Left lung (tissue), 10 donors: ENCODE results near the gene CCDC9. TPM values are rescaled to one million over a fixed set of nuclear protein-coding genes. Genes with fewer than 3 reads are reported as not detected.
"Not testable (repeated sequence)": the region's sequence is repeated elsewhere in the genome, so short reads cannot be mapped to it uniquely, and the experiment has no call there.

Experiments used
- ATAC-seq: fragments of 200-7000 bp; cut with Tn5 transposase; one replicate; pipeline ENCODE4 v1.9.1; 2020; ENCODE audit warnings: moderate library complexity
- DNase-seq, 4 donors: peaks; one replicate each; pipeline ENCODE4 v3.0.0-alpha.2; 2013 to 2020
- H3K27ac ChIP-seq, 2 donors: fragments of 200-600 bp; sonication (generic) in 1 of 2; one replicate each; pipeline versions ENCODE4 v1.5.0 to v1.8.0; 2020 to 2021
- H3K27me3 ChIP-seq, 2 donors: fragments of 200-600 bp; sonication (generic) in 1 of 2; one replicate each; pipeline versions ENCODE4 v1.5.0 to v1.8.0; 2020 to 2021
- H3K36me3 ChIP-seq, 2 donors: fragments of 200-600 bp; sonication (generic) in 1 of 2; one replicate each; pipeline versions ENCODE4 v1.5.0 to v1.8.0; 2020 to 2021
- H3K4me1 ChIP-seq, 2 donors: fragments of 200-600 bp; one replicate each; pipeline ENCODE4 v1.8.0; 2021
- H3K4me3 ChIP-seq, 2 donors: fragments of 200-600 bp; sonication (generic) in 1 of 2; one replicate each; pipeline versions ENCODE4 v1.5.0 to v1.8.0; 2020 to 2021; ENCODE audit warnings: mild to moderate bottlenecking in 1 of 2
- H3K9me3 ChIP-seq, 2 donors: fragments of 200-600 bp; sonication (generic) in 1 of 2; one replicate each; pipeline versions ENCODE4 v1.5.0 to v1.8.0; 2020 to 2021
- CTCF ChIP-seq, 2 donors: fragments of 200-600 bp; sonication (generic) in 1 of 2; IDR thresholded peaks; one replicate each; pipeline versions ENCODE4 v1.5.0 to v1.8.0; 2021; ENCODE audit warnings: antibody characterized with exemption in 2 of 2
- intact Hi-C, 2 donors: fragments of 100-400 bp; cut with DNase I; formaldehyde crosslinking; loops; one replicate each; pipeline versions ENCODE4 v1.11.2 to v1.14.2; 2022
- polyA plus RNA-seq, 6 donors: library from polyadenylated mRNA; unstranded; fragments of 120-200 nt; gene quantifications; one replicate each; pipeline ENCODE4 v1.2.1, GENCODE V29; 2013; ENCODE audit not compliant: insufficient read length in 6 of 6
- total RNA-seq, 2 donors: library from RNA; stranded (reverse); fragmentation: NEBNext Ultra II Directional; extraction: Animal tissue kit (Norgen Biotek cat#: 25700); gene quantifications; one replicate each; pipeline ENCODE4 v1.2.1, GENCODE V29; 2021
- donor health status: DM: no; HTN: yes; CAD: no.
- donor health status: DM: no; HTN: no; CAD: no.

The CCDC9 gene
- total and polyA plus RNA-seq, 8 donors: 24.7 to 35.8 (median 28.6) TPM

GRCh38 chr19:47274071-47274890 lies 18.0 kb downstream of the CCDC9 start, which contains the start of gene INAFM1:
Gene INAFM1, plus strand, starts transcription at chr19:47274885. Its CDS starts 35 bp downstream, at chr19:47274920.
- Histone ChIP-seq H3K9me3 (no peaks in the 10 kb centered on the region), H3K4me1 (peaks cover 13 to 37% of the 10 kb centered on the region in 2 donors), H3K27ac (peak within 1 kb of the TSS; percentile 89 to 98), H3K36me3 (peaks cover 0 to 29% of the 10 kb centered on the region in 2 donors), H3K4me3 (peak within 1 kb of the TSS; percentile 53 to 65), H3K27me3 (no peaks in the 10 kb centered on the region)
- intact Hi-C loops: no loop called here
- no peak for TF ChIP-seq CTCF (IDR thresholded peaks at IDR 0.05)
- ATAC-seq (peak; percentile 90), DNase-seq (peak; percentile 96 to 100 (median 98))

DNA sequence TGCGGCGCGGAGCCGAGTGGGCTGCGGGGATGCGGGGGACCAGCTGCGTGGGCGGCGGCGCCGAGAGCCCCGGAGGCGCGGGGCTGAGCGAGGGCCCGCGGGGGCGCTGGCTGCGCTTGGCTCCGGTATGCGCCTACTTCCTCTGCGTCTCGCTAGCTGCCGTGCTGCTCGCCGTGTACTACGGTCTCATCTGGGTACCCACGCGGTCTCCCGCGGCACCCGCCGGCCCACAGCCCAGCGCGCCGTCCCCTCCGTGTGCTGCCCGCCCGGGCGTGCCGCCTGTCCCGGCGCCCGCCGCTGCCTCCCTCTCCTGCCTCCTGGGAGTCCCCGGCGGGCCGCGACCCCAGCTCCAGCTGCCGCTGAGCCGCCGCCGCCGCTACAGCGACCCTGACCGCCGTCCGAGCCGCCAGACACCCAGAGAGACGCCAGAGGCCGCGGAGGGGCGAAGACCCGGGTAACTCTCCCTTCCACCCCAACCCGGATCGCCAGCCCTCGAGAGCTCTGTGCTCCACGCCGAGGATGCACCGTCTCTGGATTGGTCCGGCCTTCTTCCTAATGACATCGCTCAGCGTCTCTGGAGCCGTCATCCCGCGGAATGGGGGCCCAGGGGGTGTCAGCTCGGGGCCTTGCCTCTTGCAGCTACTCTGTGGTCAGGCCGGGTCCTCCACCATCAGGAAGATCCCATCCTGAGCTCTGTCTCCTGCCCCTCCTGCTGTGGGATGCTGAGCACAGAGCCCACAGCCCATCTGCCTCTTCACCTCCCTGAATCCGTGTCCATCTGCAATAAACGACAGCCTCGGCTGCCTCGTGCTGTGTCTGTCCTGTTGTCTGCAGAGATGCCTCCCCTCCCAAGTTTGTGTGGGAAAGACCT lies 18.8 kb downstream of the CCDC9 start:
- DNase-seq: peak in 1 of 4 donors; percentile 58
- intact Hi-C loops: no loop called here
- no peak for ATAC-seq
- H3K9me3 ChIP-seq: no peaks in the 10 kb centered on the region
- H3K4me1 ChIP-seq: peaks cover 13 to 37% of the 10 kb centered on the region in 2 donors
- TF ChIP-seq CTCF (IDR thresholded peaks at IDR 0.05): no peak
- peaks cover 0 to 20% of the 10 kb centered on the region in 2 donors for H3K36me3 ChIP-seq
- H3K27ac ChIP-seq: peak overlapping the region; percentile 81 to 89
- H3K27me3 ChIP-seq: no peaks in the 10 kb centered on the region
- peak overlapping the region; percentile 36 to 65 for H3K4me3 ChIP-seq

DNA sequence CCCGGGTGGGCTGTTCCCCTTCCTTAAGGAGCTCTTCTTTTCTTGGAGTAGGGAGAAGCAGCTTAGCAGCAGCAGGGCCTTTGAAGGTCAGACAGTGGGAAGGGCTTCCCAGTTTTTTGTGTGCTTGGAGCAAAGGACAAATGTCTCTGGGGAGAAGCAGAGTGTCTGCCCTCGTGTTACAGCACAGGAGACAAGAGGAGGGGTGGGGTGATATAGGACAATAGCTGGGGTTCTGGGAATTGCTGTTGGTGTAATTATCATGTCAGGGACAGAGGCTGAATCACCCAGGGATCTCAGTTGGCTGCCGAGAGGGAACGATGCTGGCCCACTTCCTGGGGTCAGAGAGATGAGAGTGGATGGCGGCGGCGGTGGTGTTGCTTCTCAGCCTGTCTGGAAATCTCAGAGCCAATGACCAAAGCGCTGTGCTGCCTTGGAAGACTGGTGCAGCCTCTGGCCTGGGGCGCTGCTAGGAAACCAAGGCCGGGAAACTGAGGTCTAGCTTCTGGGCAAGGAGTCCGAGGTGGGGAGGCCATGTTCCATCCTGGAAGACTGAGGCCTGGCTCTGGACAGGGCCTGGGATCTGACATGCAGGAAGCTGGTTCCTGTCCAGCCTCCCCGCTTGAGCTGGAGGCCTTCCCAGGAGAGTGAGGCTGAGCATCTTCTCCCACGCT lies 19.6 kb downstream of the CCDC9 start:
- intact Hi-C loops: no loop called here
- no peaks in the 10 kb centered on the region for H3K27me3 ChIP-seq
- DNase-seq (peak in 1 of 4 donors; percentile 59), ATAC-seq (no peak)
- no peak for TF ChIP-seq CTCF (IDR thresholded peaks at IDR 0.05)
- peak overlapping the region; percentile 36 to 65 for H3K4me3 ChIP-seq
- no peaks in the 10 kb centered on the region for H3K9me3 ChIP-seq
- peaks cover 13 to 37% of the 10 kb centered on the region in 2 donors for H3K4me1 ChIP-seq
- H3K36me3 ChIP-seq: peaks cover 0 to 12% of the 10 kb centered on the region in 2 donors
- H3K27ac ChIP-seq: peak overlapping the region; percentile 81 to 89

GRCh38 chr19:47276513-47276912 lies 20.2 kb downstream of the CCDC9 start:
- DNase-seq, H3K36me3 ChIP-seq, H3K27me3 ChIP-seq, intact Hi-C loops, H3K4me3 ChIP-seq, H3K9me3 ChIP-seq, ATAC-seq: not testable (repeated sequence)
- Histone ChIP-seq H3K27ac (peak overlapping the region in 1 of 2 donors; percentile 81), H3K4me1 (peaks cover 13 to 37% of the 10 kb centered on the region in 2 donors)

GRCh38 chr19:47280183-47280797 lies 24.0 kb downstream of the CCDC9 start:
- TF ChIP-seq CTCF (IDR thresholded peaks at IDR 0.05): peak in 1 of 2 donors; percentile 30
- Histone ChIP-seq H3K4me1 (peaks cover 11 to 17% of the 10 kb centered on the region in 2 donors), H3K9me3 (no peaks in the 10 kb centered on the region), H3K36me3 (no peaks in the 10 kb centered on the region), H3K4me3 (no peak overlapping the region), H3K27ac (no peak overlapping the region), H3K27me3 (no peaks in the 10 kb centered on the region)
- intact Hi-C loops: no loop called here
- ATAC-seq (no peak), DNase-seq (no peak)
